NCI-H187 treated with DMSO at 0.1 percent for 48 hours (cell line): ENCODE measurements around the gene ADAM33.
A peak's percentile ranks its signal among the peaks of the same experiment; 100 is the strongest.

Experiments
- DNase-seq: peaks from one replicate; lab custom pipeline; 2025; lab: John Stamatoyannopoulos, UW

ADAM33 gene

DNA sequence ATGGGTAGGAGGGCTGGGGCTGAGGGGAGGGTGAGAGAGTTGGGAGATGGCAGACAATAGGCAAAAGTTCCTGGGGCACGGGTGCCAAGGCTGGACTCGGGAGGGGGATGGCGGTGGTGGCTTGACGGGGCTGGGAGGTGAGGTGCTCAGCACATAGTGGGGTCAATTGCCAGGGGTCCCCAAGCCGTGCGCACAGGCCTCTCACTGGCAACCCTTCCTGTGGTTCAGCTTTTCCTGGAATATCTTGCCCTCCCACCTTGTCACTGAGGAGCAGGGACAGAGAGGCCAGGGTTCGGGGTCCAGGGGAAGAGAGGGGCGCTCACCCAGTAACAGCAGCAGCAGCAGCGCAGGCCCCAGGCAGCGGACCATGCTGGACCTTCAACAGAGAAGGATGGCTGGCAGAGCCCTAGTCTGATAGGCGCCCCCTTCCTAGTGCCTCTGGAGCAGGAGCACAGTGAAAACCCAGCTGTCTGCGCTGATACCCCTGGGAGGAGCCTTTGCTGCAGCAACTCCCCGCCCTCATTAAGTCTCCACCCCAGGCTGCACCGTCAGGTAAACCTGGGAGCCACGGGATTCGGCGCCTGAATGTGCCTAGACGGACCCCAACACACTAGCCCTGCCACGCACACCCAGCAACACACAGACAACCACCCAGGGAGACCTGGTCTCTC, 18.6 kb downstream of the ADAM33 start, which contains the start of gene GFRA4:
Gene GFRA4 (minus strand): TSS at position 369 of the 671 bp plus-strand sequence. CDS start 0 bp downstream, at position 369.
- peak; percentile 33 for DNase-seq

DNA sequence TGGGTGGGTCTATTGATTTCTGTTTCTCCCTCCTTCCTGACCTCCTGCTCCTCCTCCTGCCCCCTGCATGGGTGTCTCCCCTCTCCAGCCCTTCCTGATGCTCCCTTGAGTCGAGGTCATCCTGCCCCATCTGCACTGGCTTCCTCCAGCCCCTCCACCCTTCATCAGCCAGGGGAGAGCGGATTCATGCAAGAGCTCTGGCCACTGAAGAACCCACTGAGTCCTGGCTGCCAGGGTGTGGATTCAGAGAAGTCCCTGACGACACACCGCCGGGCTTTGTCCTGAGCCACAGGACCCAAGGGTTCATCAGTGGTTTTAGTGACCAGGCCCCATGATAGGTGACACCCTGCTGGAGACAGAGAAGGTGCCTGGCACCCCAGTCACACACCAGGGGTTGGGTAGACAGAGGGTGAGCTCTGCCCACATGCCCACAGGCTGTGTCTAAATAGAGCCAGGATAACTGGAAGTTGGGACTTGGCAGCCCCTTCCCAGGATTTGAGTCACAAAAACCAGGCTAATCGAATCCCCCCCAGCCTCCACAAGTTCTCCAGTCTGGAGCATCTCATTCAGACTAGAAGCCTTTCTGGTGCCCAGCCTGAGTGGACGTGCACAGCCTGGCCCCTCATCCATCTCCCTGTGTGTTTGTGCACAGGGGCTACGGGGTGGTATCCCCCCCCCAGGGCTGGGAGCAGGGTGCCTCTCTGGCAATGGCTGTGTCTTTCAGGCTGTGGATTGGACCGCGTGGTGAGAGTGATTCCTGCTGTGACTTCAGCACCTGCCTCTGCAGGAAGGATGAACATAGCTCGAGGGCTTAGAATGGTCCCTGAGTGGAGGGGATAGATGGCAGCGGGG, 19.8 kb downstream of the ADAM33 start:
- no peak for DNase-seq

DNA sequence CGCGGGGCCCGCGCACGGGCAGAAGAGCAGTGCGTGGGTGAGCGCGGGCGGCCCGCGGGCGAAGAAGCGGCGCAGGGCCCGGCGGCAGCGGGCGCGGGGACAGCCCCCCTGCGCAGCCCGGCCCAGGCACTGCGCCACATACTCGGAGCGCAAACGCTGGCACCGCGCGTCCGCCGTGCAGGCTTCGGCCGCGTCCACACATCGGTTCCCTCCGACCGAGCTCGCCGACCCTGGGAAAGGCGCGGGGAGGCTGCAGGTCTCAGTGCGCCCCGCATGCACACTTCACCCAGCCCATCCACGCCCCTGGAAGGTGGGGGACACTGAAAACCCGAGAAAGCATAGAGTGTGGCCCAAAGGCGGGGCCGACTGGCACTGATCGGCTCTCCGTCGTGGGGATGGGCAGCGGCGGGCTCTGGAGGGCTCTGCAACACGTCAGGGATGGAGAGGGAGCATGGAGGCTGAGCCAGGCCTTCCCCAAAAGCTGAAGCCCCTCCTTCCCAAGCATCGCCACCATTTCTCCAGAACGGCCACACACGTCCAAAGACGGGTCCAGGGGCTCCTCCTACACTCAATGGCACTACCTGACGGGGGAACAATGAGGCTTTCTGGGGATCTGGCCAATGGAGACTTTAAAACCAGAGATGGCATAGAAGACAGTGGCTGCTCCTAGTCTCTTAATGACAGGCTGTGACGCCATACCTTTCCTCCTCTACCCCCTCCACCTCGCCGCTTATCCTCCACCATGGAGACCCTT, 20.6 kb downstream of the ADAM33 start:
- no peak for DNase-seq

DNA sequence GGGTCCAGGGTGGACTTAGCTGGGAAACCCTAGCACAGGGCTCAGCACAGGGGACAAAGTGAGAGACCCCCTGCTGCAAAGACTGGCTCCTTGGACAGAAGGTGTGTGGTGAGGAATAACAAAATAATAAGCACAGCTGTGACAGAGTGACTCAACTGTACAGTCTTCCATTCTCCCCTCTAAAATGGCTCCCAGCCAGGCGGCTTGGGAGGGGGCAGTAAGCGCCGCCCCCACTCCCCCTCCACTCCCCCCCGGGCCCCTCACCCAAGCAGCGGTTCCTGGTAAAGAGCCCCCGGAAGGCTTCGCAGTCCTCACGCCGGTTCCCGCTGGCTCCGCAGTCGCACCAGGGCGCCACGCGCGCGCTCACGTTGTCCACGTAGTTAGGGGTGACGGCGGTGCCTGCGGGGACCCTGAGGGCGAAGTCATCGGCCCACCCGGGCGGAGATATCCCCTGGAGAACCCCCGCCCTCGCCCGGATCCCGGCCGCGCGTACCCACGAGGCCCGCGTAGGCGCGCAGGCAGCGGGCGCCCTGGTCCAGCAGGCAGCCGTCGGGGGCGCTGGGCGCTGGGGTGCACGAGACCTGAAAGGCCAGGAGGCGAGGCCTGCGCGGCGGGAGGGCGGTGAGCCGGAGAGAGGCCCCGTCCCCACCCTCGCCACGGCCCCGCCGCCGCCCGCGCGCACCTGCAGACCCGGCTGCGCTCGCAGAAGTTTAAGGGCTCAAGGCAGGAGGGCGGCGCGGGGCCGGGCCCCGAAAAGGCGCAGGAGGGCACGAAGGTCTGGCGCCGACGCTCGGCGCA, 21.3 kb downstream of the ADAM33 start:
- no peak for DNase-seq

DNA sequence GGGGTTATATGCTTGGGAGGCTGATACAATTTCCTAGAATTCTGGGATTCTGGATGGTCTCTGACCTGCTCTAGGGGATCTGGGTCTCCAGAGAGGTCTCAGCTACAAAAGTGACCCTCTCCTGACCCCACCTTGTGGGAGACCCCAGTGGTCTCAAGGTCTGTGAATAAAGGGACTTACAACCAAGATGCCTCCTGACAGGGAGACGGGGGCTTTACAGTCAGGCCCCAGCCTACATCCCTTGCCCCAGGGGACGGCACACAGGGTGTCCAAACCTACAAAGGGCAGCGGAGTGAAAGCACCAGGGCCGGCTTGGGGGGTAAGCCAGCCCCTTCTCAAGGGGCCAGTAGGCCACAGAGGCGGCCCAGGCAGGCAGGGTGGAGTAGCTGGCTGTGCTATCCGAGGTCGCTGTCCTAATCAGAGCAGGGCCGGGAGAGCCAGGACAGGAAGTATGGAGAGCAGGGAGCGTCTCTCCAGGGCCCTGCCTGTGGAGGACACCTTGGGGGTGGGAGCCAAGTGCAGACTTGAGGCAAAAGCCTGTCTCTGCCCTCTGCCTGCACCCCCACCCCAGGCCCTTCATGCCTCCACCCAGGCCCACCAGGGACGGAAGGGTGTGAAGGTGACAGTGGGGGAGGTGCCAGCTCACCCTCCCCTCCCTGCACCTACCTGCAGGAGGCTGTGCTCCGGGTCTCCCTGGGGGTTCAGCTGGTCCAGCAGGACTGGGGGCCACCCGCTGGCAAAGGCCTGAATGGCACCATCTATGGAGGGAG, 22.1 kb downstream of the ADAM33 start:
- no peak for DNase-seq

DNA sequence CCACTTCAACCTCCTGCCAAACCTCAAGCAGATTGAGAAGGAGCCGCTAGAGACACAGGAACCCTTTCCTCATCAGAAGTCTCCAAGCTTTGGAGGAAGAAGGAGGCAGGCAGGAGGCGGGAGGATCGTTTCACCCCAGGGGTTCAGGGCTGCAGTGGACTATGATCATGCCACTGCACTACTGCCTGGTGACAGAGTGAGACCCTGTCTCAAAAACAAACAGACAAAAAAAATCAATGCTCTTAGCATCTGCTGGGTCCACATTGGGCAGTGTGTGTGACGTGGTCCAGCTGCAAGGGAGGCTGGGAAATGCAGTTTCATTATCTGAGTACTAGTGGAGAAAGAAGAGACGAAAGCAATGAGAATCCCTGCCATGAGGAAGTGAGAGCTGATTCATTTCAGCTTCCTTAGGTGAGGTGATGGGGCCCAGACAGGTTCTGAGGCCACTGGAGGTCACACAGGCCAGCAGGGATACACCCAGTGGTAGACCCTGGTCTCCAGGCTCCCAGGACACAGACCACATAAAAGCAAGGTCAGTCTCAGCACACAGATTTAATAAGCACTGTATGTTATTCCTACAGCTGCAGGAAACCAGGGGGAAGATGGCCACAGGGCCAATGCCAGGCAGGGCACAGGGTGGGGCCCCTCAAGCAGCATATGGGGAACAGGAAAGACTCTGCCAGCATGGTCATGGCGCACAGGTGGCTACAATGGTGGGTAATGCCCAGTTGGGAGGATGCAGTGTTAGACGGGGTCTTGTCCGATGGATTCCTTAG, 22.9 kb downstream of the ADAM33 start:
- no peak for DNase-seq

- DNase-seq, result no peak
Measured at GRCh38 chr20:3658019-3658715, 23.6 kb downstream of the ADAM33 start.

DNA sequence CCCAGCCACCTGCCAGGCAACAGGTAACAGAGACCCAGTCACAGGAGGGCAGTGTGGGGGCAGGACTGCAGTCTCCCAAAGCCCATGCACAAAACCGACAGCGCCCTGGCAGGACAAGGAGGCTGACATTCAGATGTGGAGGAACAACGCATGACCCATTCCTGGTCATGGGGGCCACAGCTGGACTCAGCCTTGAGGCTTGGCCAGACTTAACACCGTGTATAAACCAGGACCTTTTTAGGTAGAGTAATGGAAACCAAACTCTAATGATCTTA, 26.7 kb downstream of the ADAM33 start:
- no peak for DNase-seq

DNA sequence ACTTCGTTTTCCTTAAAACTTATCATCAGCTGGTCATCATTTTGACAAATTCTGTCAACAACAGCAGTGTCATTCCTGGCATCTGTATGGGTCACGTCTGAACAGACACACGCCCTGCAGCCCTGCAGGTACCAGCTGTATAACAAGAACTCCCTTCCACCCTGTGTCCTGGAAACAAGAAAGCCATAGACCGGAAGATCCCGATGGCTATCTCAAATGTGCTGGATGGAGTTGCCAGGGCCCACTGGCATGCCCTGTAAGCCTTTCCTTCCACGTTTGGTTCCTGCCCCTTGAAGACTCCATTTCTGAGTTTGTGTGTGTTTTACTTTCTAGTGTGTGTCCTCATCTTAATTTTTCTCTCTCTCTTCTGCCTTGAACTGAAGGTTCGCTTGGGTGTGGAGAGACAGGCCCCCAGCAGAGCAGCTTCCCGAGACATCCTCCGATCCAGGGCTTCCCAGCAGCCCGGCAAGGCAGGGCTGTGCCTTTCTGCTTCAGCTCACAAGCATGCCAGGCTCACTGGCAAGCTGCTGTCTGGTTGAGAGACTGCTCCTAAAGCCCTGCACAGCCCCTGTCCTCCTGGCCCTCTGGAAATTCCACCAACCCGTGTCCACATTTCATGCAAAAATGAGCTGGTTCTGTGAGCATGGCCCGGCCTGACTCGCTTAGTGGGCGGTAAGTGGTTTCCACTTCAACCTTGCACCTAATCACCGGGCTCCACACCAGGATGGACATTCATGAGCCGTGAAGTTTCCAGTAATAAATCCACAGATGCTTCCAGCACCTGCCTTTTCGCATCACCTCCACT, 27.3 kb downstream of the ADAM33 start:
- DNase-seq, result peak; percentile 96

DNA sequence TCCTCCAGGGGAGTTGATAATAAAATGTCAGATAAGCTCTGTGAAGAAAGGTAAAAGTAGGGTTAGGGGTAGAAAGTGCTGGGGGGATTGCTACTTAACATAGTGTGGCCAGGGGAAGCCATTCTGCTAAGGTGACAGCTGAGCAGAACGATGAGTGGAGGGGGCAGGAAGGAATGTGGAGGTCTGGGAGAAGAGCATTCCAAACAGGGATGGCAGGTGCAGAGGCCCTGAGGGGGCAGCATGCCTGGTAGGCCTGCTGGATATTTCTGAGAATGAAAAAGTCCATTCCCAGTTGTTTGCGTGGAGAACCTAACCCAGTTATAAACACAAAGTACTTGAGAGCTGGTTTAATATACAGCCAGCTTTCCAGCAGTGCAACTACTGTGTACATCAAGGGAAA, 27.9 kb downstream of the ADAM33 start:
- DNase-seq, result no peak

DNA sequence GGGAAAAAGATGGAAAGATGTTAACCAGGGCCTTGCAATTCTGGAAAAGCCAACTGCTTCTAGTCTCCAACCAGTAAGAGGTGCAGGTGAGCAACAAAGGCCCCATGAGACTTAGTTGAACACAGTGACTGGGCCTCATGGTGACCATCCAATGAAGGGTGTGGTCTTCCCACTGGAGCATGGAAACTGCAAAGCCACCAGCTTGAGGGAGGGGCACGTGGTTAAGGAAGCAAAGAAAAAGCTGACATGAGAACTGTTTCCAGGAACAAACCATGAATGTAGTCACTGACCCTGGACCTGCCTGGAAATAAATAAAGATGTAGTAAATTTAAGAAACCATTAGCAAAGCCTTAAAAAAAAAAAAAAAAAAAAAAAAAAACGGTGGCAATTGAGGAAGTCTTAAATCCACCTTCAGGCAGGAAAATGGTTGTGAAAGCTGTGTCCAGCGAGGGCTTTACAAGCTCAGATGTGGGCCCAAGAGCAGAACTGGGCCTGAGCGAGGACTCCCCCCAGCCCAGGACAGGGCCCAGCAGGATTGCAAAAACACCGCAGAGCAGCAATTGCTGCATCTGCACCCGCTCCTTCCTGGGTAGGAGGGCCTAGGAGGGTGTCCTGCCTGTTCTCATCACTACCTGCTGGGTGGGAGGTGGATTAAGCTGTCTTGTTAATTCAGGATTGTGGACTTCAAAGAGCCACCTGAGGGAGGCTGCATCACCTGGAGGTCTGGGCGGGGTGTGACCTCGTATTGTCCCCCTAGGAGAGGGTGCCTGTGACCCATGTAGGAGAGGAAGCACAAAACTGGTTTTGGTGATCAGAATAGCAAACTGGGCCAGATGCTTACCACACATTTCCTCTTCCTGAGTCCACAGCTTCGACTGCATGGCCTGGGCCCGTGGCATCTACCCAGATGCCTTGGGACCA, 28.9 kb downstream of the ADAM33 start:
- DNase-seq, result peak; percentile 44

DNA sequence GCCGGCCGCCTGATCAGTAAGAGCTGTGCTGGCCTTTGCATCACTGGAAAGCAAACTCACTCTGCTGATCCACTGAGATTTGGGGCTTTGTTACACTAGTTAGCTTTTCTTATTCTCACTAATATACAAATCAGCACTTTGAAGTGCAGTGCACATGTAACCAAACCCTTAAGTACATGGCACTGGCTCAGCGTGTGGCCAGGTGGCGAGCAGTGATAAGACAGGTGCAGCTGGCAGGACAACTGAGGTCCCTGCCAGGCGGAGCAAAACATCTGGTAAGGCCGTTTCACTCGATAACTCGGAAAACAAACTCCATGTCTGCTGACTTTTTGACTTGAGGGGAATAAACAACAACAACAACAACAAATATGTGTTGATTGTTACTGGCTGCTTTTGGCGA, 29.6 kb downstream of the ADAM33 start:
- peak; percentile 41 for DNase-seq

- DNase-seq, result no peak
Measured at GRCh38 chr20:3651204-3651962, 30.4 kb downstream of the ADAM33 start.

GRCh38 chr20:3648951-3649350, 32.9 kb downstream of the ADAM33 start:
- DNase-seq, result no peak

GRCh38 chr20:3647473-3647872, 34.3 kb downstream of the ADAM33 start:
- no peak for DNase-seq

DNA sequence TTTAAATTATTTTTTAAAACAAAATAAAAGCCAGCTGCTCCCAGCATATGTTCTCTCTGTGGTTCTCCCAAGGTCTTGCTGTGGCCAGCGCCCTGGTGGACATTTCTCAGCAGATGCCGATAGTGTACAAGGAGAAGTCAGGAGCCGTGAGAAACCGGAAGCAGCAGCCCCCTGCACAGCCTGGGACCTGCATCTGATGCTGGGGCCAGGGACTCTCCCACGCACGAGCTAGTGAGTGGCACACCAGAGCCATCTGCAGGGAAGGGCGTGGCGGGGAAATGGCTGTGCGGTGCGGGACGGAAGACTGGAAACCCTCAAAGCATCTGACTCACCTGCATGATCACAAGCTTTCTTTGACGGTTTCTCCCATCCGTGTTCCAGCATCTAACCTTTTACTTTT, 35.2 kb downstream of the ADAM33 start:
- no peak for DNase-seq

DNA sequence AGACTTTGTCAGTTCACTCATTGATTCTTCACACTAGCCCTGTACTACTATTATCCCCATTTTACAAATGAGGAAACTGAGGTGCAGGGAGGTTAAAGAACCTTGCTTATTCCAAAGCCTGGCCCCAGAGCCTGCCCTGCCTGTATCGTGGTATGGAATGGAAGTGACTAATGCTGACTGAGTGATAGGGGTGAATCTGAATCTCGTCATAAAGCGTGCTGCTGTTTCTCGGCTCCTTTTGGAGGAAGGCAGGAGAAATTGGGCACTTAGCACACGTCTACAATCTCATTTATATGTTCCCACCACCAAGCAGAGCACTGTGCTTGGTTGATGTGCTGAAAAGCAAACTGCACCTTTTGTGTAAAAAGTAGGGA, 35.8 kb downstream of the ADAM33 start:
- no peak for DNase-seq
